Stomach smooth muscle (tissue), 2 donors: ENCODE measurements around the gene DNAJC18.

ENCODE experiments used
- H3K27ac ChIP-seq: one replicate; pipeline ENCODE4 v1.7.0; 2013; ENCODE audit warnings: mild to moderate bottlenecking, low read length, inconsistent platforms
- H3K27me3 ChIP-seq, 2 donors: one replicate each; pipeline ENCODE4 v1.7.0; 2013; ENCODE audit warnings: low read length in 2 of 2; ENCODE audit not compliant: insufficient read depth in 2 of 2, control insufficient read depth in 1 of 2
- H3K36me3 ChIP-seq, 2 donors: one replicate each; pipeline ENCODE4 v1.7.0; 2013; ENCODE audit warnings: low read length in 2 of 2; ENCODE audit not compliant: control insufficient read depth in 2 of 2, insufficient read depth in 2 of 2
- H3K4me1 ChIP-seq: one replicate; pipeline ENCODE4 v1.7.0; 2013; ENCODE audit warnings: low read length; ENCODE audit not compliant: control insufficient read depth, insufficient read depth
- H3K4me3 ChIP-seq, 2 donors: one replicate each; pipeline ENCODE4 v1.7.0; 2013; ENCODE audit warnings: low read length in 2 of 2
- H3K9ac ChIP-seq, 2 donors: one replicate each; pipeline ENCODE4 v1.7.0; 2013; ENCODE audit warnings: low read length in 2 of 2, mild to moderate bottlenecking in 1 of 2
- H3K9me3 ChIP-seq, 2 donors: one replicate each; pipeline ENCODE4 v1.7.0; 2013; ENCODE audit warnings: low read length in 2 of 2; ENCODE audit not compliant: control insufficient read depth in 2 of 2
- donor health status: healthy.
- donor health status: Pancreatic carcinoma.

DNAJC18 gene

DNA sequence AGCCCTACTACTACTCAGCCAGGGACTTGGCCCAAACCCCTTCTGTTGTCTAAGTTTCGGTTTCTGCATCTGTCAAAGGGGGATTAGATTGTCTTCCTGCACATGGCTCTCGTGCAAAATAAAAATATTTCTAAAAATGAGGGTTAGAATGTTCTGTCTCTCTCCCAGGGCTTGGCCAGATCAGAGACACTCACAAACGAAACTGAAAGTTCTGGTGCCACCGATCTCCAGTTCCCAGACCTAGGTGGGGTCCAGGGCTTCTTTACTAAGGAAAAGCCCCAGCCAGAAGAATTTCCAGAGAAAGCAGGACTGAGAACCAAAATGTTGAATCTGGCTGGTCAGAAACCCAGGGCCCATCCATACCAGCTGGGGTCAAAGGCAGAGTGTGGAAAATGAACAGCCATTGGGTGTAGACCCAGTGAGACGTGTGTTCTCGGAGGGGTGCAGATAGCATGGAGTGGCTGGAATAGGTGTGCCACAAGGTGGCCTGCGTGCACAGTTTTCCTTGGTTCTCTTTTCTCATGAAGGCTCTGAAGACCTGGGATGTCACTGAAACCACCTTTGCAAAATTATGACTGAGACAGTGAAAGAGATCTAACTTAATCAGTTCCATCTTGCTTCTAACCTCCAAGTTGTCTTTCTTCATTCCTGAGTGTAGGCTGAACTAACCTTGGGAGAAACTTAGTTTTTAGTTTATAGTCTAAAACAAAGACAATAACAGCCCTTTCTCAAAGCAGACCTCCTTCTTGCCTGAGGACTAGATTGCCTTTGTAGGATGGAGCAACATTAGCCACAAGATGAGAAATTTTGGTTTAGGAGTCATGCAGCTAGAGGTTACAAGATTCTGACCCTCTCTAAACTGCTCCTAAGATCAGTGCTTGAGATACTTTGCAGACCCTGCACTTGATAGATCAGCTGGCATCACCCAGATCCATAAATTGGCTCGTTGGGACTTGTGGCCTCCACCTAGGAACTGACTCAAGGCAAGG is 54.0 kb downstream of the DNAJC18 start:
- no peaks in the 10 kb centered on the region for H3K9me3 ChIP-seq
- H3K9ac ChIP-seq, result peak overlapping the region in 1 of 2 donors; percentile 21
- H3K36me3 ChIP-seq, result no peaks in the 10 kb centered on the region
- H3K4me1 ChIP-seq, result peaks cover 3% of the 10 kb centered on the region
- H3K27ac ChIP-seq, result no peak overlapping the region
- no peaks in the 10 kb centered on the region for H3K27me3 ChIP-seq
- H3K4me3 ChIP-seq, result peak overlapping the region in 1 of 2 donors; percentile 58

DNA sequence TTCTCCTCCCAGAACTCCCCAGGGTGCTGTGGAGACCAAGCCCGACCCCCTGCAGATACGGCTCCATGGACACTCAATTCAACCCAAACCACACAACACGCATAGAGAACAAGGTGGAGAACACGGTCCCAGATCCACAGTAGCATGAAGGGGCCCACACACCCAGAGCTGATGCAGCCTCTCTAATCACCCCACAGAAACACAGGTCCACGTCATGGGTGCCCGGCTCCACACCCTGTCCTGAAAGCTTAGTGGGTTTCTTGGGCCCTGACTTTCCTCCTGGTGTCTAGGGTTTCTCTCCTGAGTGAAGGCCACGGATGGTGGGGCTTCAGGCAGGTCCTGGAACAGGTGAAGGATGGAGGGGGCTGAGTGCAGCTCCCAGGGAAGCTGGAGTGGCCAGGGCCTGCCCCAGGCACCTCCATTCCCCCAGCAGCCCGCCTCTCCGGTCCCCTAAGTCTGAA is 54.7 kb downstream of the DNAJC18 start:
- H3K9ac ChIP-seq, result no peak overlapping the region
- peak overlapping the region in 1 of 2 donors; percentile 8 for H3K4me3 ChIP-seq
- H3K27me3 ChIP-seq, result no peaks in the 10 kb centered on the region
- peaks cover 3% of the 10 kb centered on the region for H3K4me1 ChIP-seq
- H3K27ac ChIP-seq, result no peak overlapping the region
- no peaks in the 10 kb centered on the region for H3K9me3 ChIP-seq
- H3K36me3 ChIP-seq, result no peaks in the 10 kb centered on the region

DNA sequence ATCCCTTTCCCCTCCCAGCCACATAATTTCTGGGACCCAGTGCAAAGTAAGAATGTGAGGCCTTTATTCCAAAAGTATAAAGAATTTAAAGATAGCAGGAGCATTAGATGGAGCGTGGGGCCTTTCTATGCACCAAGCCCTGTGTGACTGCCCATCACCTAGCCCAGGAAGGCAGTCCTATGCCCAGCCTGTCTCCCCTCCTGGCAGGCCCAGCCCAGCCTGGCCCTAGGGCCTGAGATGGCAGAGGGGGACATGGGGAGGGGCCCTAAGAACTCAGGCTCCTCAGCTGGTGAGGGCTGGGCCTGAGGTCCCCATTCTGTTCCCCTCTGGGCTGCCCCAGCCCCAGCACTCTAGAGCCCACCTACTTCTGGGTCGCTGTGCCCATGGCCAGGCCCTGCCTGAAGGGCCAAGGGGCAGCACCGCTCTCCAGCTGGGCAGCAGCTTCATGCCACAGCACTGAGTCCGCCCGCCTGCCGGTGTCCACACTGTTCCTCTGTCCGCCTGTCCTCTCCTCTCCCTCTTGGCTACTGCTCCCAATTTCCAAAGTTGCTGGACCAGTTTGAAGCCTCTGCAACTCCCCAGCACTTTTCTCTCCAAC is 55.2 kb downstream of the DNAJC18 start:
- Histone ChIP-seq H3K4me1 (peaks cover 3% of the 10 kb centered on the region), H3K27me3 (no peaks in the 10 kb centered on the region), H3K36me3 (no peaks in the 10 kb centered on the region), H3K4me3 (no peak overlapping the region), H3K9me3 (no peaks in the 10 kb centered on the region), H3K9ac (no peak overlapping the region), H3K27ac (no peak overlapping the region)

DNA sequence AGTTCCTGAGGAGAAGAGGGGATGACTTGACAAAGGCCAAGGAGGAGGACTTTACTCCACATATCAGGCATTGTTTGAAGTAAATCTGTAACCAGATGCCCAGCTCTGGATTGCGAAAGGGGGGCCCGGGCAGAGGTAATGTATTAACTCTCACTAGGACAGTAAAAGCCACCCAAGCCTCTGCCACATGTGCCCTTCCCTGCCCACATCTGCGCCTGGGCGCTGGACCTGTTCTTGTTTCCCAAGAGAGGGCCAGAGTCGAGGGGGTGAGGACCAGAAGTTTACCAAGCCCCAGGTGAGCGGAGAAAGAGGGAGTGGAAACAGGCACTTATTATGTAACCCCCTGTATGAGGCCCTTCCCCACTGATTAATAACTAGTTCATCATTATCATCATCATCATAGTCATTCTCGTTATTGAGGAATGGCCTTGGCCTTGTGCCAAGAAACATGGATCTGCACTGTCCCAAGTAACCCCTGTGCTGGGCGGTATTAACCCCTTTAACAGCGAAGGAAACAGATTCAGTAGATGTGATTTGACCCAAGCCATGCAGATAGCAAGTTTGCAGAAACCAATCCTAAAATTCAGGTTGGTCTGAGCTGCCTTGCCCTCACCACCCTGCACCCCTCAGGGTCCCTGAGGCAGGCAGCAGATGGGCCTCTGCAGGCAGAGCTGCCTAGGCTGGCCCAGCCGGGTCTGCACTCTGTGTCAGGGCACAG is 55.9 kb downstream of the DNAJC18 start, which contains the start of gene SLC23A1:
Gene SLC23A1, minus strand, starts transcription at position 23 of the 718 bp plus-strand sequence. CDS start 44 bp downstream, outside the sequence.
- Histone ChIP-seq H3K27me3 (no peaks in the 10 kb centered on the region), H3K9ac (no peak within 1 kb of the TSS), H3K27ac (no peak within 1 kb of the TSS), H3K4me3 (no peak within 1 kb of the TSS), H3K4me1 (peaks cover 3% of the 10 kb centered on the region), H3K9me3 (no peaks in the 10 kb centered on the region), H3K36me3 (no peaks in the 10 kb centered on the region)

DNA sequence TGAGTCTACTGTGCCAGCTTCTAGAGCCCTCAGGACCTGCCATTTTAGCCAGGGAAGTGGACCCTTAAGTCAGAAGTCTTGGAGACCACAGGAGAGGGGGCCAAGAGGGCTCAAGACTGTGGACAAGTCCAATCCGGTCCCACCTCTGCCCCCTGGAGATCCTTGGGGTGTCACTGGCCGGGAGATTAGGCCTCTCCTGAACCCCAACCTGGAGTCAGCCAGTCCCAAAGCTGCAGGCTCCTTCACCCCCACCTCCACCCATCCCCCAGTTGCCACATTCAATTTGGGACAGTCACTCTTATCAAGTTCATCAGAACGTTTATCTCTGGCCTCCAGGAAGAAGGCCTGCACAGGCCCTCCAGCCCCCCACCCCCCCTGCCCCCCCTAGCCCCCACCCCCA is 56.5 kb downstream of the DNAJC18 start:
- no peaks in the 10 kb centered on the region for H3K36me3 ChIP-seq
- peaks cover 3% of the 10 kb centered on the region for H3K4me1 ChIP-seq
- H3K27ac ChIP-seq, result no peak overlapping the region
- H3K4me3 ChIP-seq, result no peak overlapping the region
- H3K27me3 ChIP-seq, result no peaks in the 10 kb centered on the region
- no peaks in the 10 kb centered on the region for H3K9me3 ChIP-seq
- no peak overlapping the region for H3K9ac ChIP-seq

DNA sequence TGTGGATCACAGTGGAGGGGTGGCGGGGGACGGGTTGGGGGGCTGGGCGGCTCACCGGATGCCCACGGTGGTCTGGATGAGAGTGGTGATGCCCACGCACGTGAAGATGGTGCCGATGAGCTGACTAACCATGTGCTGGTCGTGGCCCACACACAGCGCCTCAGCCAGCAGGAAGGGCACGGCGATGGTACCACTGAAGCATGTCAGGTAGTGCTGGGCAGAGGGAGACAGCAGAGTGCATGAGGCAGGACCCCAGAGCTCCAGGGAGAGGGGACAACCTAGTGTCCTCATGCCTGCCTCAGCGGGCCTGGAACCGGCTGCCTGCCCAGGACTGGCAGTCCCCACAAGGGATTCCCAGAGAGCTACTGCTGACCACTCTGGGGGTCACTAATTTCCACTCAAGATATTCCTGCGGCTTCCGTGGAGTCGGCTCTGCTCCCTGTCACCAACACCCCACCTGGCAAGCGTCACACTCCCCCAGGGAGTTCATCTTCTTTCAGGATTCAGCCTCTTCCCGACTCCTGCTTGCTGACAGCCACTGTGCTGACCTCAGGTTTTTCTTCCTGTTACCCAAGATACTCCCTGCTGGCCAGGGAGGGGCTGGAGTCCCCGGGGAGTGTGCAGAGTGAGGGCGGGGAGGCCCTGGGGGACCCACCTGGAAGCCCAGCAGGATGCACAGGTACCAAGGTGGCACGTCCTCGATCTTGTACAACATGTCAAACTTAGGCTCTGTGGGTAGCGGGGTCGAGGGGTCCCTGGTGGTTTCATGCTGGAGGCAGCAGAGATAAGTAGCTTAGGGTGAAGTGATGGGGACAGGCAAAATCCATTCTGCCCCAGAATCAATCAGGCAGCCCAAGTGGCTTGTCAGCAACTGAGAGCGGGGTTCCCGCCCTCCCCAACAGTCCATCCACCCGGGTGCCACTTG is 57.2 kb downstream of the DNAJC18 start:
- H3K4me1 ChIP-seq, result peaks cover 3% of the 10 kb centered on the region
- no peak overlapping the region for H3K9ac ChIP-seq
- H3K9me3 ChIP-seq, result no peaks in the 10 kb centered on the region
- no peak overlapping the region for H3K27ac ChIP-seq
- H3K36me3 ChIP-seq, result peaks cover 0 to 2% of the 10 kb centered on the region in 2 donors
- H3K4me3 ChIP-seq, result no peak overlapping the region
- H3K27me3 ChIP-seq, result no peaks in the 10 kb centered on the region

DNA sequence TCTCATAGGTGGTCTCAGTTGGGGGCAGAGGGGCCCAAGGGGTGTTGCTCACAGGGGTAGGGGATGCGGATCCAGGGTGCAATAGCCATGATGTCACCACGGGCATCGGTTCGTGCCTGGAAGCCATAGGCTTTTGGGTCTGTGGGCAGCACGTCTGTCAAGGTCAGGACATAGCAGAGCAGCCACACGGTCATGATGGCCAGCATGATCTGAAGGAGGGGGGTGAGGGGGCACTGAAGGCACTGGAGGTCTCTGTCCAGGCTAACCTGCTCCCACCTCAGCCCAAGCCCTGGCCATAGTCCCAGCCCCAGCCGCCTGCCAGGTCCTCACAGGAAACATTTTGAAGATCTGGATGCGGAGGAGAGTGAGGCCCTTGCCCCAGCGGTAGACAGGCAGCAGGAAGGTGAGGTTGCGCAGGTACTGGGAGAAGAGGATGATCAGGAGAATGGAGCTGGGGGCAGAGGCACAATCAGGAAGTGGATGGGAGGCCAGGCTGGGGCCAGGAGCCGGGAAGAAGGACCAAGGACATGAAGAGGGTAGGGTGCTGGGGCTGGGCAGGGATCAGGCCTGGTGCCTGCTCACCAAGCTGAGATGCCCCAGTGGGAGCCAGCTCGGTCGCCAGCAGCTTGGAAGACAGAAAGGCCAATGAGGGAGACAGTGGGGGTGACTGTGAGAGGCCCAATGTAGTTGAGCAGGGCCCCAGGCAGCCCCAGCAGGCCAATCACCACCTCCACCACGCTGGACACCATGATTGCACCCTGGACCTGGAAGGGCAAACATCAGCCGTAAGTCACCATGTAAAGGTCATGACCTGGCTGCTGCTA is 59.5 kb downstream of the DNAJC18 start:
- no peaks in the 10 kb centered on the region for H3K9me3 ChIP-seq
- H3K36me3 ChIP-seq, result peaks cover 0 to 6% of the 10 kb centered on the region in 2 donors
- H3K27ac ChIP-seq, result no peak overlapping the region
- H3K4me1 ChIP-seq, result peaks cover 3% of the 10 kb centered on the region
- no peak overlapping the region for H3K4me3 ChIP-seq
- no peak overlapping the region for H3K9ac ChIP-seq
- no peaks in the 10 kb centered on the region for H3K27me3 ChIP-seq

DNA sequence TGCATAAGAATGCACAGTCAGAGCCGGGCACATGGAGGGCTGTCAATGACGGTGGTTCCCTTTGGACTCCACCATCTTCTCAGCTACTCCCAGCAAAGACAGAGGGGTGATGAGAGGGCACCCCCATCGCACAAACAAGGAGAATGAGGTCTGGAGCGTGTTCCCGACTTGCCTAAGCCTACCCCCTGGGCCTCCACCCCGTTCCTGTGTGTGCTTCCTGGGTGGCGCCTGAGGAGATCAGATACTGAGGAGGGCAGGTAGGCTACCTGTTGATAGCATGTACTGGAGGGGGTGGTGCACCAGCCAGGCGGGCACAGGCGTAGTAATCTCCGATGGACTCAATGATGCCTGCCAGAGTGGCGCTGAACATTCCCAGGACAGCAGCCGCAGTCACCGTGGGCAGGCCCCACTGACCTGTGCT is 60.4 kb downstream of the DNAJC18 start:
- H3K9ac ChIP-seq, result no peak overlapping the region
- no peak overlapping the region for H3K4me3 ChIP-seq
- no peak overlapping the region for H3K27ac ChIP-seq
- H3K36me3 ChIP-seq, result peaks cover 0 to 8% of the 10 kb centered on the region in 2 donors
- H3K27me3 ChIP-seq, result no peaks in the 10 kb centered on the region
- H3K9me3 ChIP-seq, result no peaks in the 10 kb centered on the region
- H3K4me1 ChIP-seq, result peaks cover 7% of the 10 kb centered on the region

DNA sequence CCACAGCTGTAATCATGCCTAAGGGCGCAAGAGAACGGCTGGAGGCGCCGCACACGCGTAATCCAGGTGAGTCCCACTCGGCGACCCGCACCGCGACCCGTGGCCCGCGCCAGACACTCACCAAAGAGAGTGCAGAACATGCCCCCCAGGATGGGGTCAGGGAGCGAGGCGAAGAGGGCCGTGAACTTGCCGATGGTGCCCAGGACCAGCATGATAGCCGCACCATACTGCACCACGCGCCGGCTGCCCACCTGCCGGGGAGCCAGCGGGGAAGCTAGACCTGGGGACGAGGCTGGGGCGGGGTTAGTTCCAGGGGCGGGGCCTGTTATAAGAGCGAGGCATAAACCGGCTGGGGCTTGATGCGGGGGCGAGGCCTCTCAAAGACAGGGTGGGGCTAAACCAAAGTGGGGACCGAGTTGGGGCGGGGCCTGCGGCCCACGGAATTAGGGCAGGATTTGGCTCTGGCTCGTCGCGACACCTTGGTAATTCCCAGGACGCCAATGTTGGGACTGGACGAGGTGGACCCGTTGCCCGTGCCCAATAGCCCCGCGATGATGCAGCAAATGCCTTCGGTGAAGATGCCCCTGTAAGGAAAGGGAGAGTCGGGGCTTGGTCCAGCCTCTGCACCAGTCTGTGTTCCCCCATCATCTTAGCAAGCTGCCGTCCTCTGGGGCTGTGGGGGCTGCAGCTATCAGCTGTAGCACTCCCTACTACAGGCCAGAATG is 61.1 kb downstream of the DNAJC18 start:
- no peak overlapping the region for H3K27ac ChIP-seq
- peaks cover 14% of the 10 kb centered on the region for H3K4me1 ChIP-seq
- H3K27me3 ChIP-seq, result no peaks in the 10 kb centered on the region
- no peak overlapping the region for H3K4me3 ChIP-seq
- H3K9me3 ChIP-seq, result no peaks in the 10 kb centered on the region
- no peak overlapping the region for H3K9ac ChIP-seq
- H3K36me3 ChIP-seq, result peaks cover 0 to 8% of the 10 kb centered on the region in 2 donors
